ENCODE results near the gene KCTD11. TPM values are rescaled to one million over a fixed set of nuclear protein-coding genes. Genes with fewer than 3 reads are reported as not detected.

The KCTD11 gene
- total RNA-seq, 1 experiment from 2014 or later = 8.5 TPM

GRCh38 chr17:7374353-7374752, 22.4 kb downstream of the KCTD11 start:
- DNase-seq = no peak
- intact Hi-C loops (cut with micrococcal nuclease; ENCODE audit: unreplicated experiment) = no loop called here
- no peaks in the 10 kb centered on the region for H3K9me3 Mint-ChIP-seq (ENCODE audit: low read depth, unreplicated experiment)
- H3K36me3 Mint-ChIP-seq (ENCODE audit: insufficient read depth, unreplicated experiment) = no peaks in the 10 kb centered on the region
- TF ChIP-seq CTCF (IDR thresholded peaks at IDR 0.05; ENCODE audit: unreplicated experiment) = no peak
- no TSS peak for BruUV-seq (replicated peaks)
- peaks cover 8% of the 10 kb centered on the region for H3K27me3 Mint-ChIP-seq (ENCODE audit: unreplicated experiment)
- H3K4me3 Mint-ChIP-seq (ENCODE audit: low read depth, unreplicated experiment) = no peak overlapping the region
- CTCF ChIA-PET = no interaction called here
- no peak overlapping the region for H3K27ac Mint-ChIP-seq (ENCODE audit: unreplicated experiment)
- H3K4me1 Mint-ChIP-seq (ENCODE audit: low read depth, unreplicated experiment) = no peaks in the 10 kb centered on the region

DNA sequence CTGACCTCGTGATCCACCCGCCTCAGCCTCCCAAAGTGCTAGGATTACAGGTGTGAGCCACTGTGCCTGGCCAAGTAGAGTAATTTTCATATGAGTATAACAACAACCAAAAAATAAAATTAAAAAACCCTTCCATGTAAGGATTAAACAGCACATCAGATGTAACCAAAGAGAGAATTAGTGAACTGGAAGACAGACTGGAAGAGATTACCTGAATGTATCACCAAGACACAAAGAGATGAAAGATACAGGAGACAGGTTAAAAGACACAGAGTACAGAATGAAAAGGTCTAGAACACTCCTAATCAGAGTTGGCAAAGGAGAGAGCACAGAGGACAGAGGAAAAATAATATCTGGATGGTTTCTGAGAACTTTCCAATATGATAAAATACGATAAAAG, 27.2 kb downstream of the KCTD11 start:
- H3K27me3 Mint-ChIP-seq (ENCODE audit: unreplicated experiment) = no peaks in the 10 kb centered on the region
- BruUV-seq (replicated peaks) = no TSS peak
- CTCF ChIA-PET = no interaction called here
- H3K4me3 Mint-ChIP-seq (ENCODE audit: low read depth, unreplicated experiment) = no peak overlapping the region
- TF ChIP-seq CTCF (IDR thresholded peaks at IDR 0.05; ENCODE audit: unreplicated experiment) = no peak
- peaks cover 25% of the 10 kb centered on the region for H3K36me3 Mint-ChIP-seq (ENCODE audit: insufficient read depth, unreplicated experiment)
- H3K9me3 Mint-ChIP-seq (ENCODE audit: low read depth, unreplicated experiment) = no peaks in the 10 kb centered on the region
- no peak for DNase-seq
- intact Hi-C loops (cut with micrococcal nuclease; ENCODE audit: unreplicated experiment) = no loop called here
- no peak overlapping the region for H3K27ac Mint-ChIP-seq (ENCODE audit: unreplicated experiment)
- peaks cover 8% of the 10 kb centered on the region for H3K4me1 Mint-ChIP-seq (ENCODE audit: low read depth, unreplicated experiment)

DNA sequence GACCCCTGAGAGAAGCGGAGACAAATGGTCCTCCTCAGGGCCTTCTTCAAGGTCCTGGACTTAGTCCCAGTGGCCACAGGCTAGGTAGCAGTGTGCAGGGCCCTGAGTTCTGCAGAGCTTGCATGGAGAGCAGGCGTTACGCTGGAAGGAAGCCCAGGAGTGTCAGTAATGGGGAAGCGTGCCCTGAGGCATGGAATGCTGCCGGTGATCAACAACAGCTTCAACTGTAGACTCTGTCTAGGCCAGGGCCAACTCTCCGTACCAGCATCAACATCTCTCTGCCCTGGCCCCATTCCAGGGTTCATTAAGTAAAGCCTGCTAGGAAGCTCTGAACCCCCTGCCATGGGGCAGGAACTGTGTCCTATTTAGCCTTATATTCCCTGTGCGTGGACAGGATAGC, 28.4 kb downstream of the KCTD11 start:
- CTCF ChIA-PET = interaction anchor here (0.8 kb wide), 1 partner anchor 24 kb away, joined by 4 read pairs; no protein-coding TSS in a partner anchor
- Mint-ChIP-seq H3K27me3 (ENCODE audit: unreplicated experiment) (no peaks in the 10 kb centered on the region), H3K27ac (ENCODE audit: unreplicated experiment) (peak overlapping the region; percentile 64), H3K4me3 (ENCODE audit: low read depth, unreplicated experiment) (peak overlapping the region; percentile 87), H3K9me3 (ENCODE audit: low read depth, unreplicated experiment) (no peaks in the 10 kb centered on the region), H3K4me1 (ENCODE audit: low read depth, unreplicated experiment) (peaks cover 8% of the 10 kb centered on the region), H3K36me3 (ENCODE audit: insufficient read depth, unreplicated experiment) (peaks cover 32% of the 10 kb centered on the region)
- TF ChIP-seq CTCF (IDR thresholded peaks at IDR 0.05; ENCODE audit: unreplicated experiment) = no peak
- no peak for DNase-seq
- no TSS peak for BruUV-seq (replicated peaks)
- intact Hi-C loops (cut with micrococcal nuclease; ENCODE audit: unreplicated experiment) = no loop called here

GRCh38 chr17:7380855-7381683, 29.1 kb downstream of the KCTD11 start, which contains the start of gene TNK1:
TSS of gene TNK1 (plus strand) at chr17:7381089. CDS start at chr17:7382927, 1,838 bp downstream.
- Mint-ChIP-seq H3K4me3 (ENCODE audit: low read depth, unreplicated experiment) (peak within 1 kb of the TSS; percentile 87), H3K27me3 (ENCODE audit: unreplicated experiment) (no peaks in the 10 kb centered on the region), H3K9me3 (ENCODE audit: low read depth, unreplicated experiment) (no peaks in the 10 kb centered on the region), H3K4me1 (ENCODE audit: low read depth, unreplicated experiment) (peaks cover 8% of the 10 kb centered on the region), H3K27ac (ENCODE audit: unreplicated experiment) (peak within 1 kb of the TSS; percentile 64), H3K36me3 (ENCODE audit: insufficient read depth, unreplicated experiment) (peaks cover 37% of the 10 kb centered on the region)
- intact Hi-C loops (cut with micrococcal nuclease; ENCODE audit: unreplicated experiment) = no loop called here
- no peak for TF ChIP-seq CTCF (IDR thresholded peaks at IDR 0.05; ENCODE audit: unreplicated experiment)
- no TSS peak for BruUV-seq (replicated peaks)
- CTCF ChIA-PET = interaction anchor here (0.8 kb wide), 1 partner anchor 25 kb away, joined by 4 read pairs; no protein-coding TSS in a partner anchor
- DNase-seq = peak; percentile 52

All from Calu3 (cell line).